Mesenchymal stem cell (in vitro differentiated cells and primary cell): ENCODE results near the gene FOXD4.
"Not testable (repeated sequence)": the region's sequence is repeated elsewhere in the genome, so short reads cannot be mapped to it uniquely, and the experiment has no call there.

Source experiments
- DNase-seq: peaks from one replicate; pipeline ENCODE4 v3.0.0-alpha.2; 2013
- H2AFZ ChIP-seq: one replicate; pipeline ENCODE4 v1.6.1; 2013; ENCODE audit warnings: low read depth, mild to moderate bottlenecking, control low read depth, inconsistent platforms, low read length, moderate library complexity
- H2AK5ac ChIP-seq: 2 replicates; pipeline ENCODE4 v1.6.1; 2013; ENCODE audit warnings: low read length, moderate library complexity, mild to moderate bottlenecking, inconsistent platforms; ENCODE audit not compliant: severe bottlenecking
- H2BK120ac ChIP-seq: one replicate; pipeline ENCODE4 v1.6.1; 2013; ENCODE audit warnings: low read depth, mild to moderate bottlenecking, inconsistent platforms, low read length, moderate library complexity
- H2BK12ac ChIP-seq, 2 experiments: one replicate each; pipeline ENCODE4 v1.6.1; 2013; ENCODE audit warnings: inconsistent platforms in 2 of 2, low read length in 2 of 2, mild to moderate bottlenecking in 2 of 2, moderate library complexity in 2 of 2, control low read depth in 1 of 2
- H2BK15ac ChIP-seq: one replicate; pipeline ENCODE4 v1.6.1; 2013; ENCODE audit warnings: mild to moderate bottlenecking, low read depth, inconsistent platforms; ENCODE audit not compliant: poor library complexity, severe bottlenecking
- H2BK5ac ChIP-seq: 2 replicates; pipeline ENCODE4 v1.6.1; 2013; ENCODE audit warnings: low read depth, mild to moderate bottlenecking, low read length, control low read depth, inconsistent platforms; ENCODE audit not compliant: poor library complexity, severe bottlenecking
- H3K14ac ChIP-seq, 2 experiments: one replicate each; pipeline ENCODE4 v1.6.1; 2013; ENCODE audit warnings: inconsistent platforms in 2 of 2, low read length in 2 of 2, control low read depth in 1 of 2, mild to moderate bottlenecking in 1 of 2, moderate library complexity in 1 of 2
- H3K18ac ChIP-seq, 2 experiments: one replicate each; pipeline ENCODE4 v1.6.1; 2013; ENCODE audit warnings: inconsistent platforms in 2 of 2, low read length in 2 of 2, control low read depth in 1 of 2, low read depth in 1 of 2, mild to moderate bottlenecking in 1 of 2
- H3K23ac ChIP-seq, 2 experiments: one replicate each; pipeline ENCODE4 v1.6.1; 2013; ENCODE audit warnings: inconsistent platforms in 2 of 2, low read length in 2 of 2, mild to moderate bottlenecking in 2 of 2, moderate library complexity in 2 of 2, control low read depth in 1 of 2
- H3K27ac ChIP-seq: 2 replicates; pipeline ENCODE4 v1.5.1; 2013; ENCODE audit warnings: mild to moderate bottlenecking, moderate library complexity, low read length, control low read depth, inconsistent platforms; ENCODE audit not compliant: poor library complexity, severe bottlenecking
- H3K27me3 ChIP-seq, 2 experiments: 2 replicates each; pipeline versions ENCODE4 v1.6.1 to v1.7.0; 2013; ENCODE audit warnings: low read length in 2 of 2, mild to moderate bottlenecking in 2 of 2, moderate library complexity in 2 of 2, control low read depth in 1 of 2, inconsistent platforms in 1 of 2; ENCODE audit not compliant: control insufficient read depth in 1 of 2, insufficient read depth in 1 of 2
- H3K36me3 ChIP-seq, 2 experiments: 2 replicates each; pipeline versions ENCODE4 v1.6.1 to v1.7.0; 2013; ENCODE audit warnings: low read length in 2 of 2, control low read depth in 1 of 2, inconsistent platforms in 1 of 2, low read depth in 1 of 2, mild to moderate bottlenecking in 1 of 2; ENCODE audit not compliant: insufficient read depth in 2 of 2, control insufficient read depth in 1 of 2
- H3K4ac ChIP-seq, 2 experiments: one replicate each; pipeline ENCODE4 v1.6.1; 2013; ENCODE audit warnings: inconsistent platforms in 2 of 2, low read length in 2 of 2, mild to moderate bottlenecking in 2 of 2, moderate library complexity in 2 of 2, control low read depth in 1 of 2, low read depth in 1 of 2
- H3K4me1 ChIP-seq: 2 replicates; pipeline ENCODE4 v1.6.1; 2013; ENCODE audit warnings: low read depth, low read length, control low read depth; ENCODE audit not compliant: control insufficient read depth, insufficient read depth
- H3K4me2 ChIP-seq: 2 replicates; pipeline ENCODE4 v1.6.1; 2013; ENCODE audit warnings: low read length, mild to moderate bottlenecking, inconsistent platforms; ENCODE audit not compliant: poor library complexity, severe bottlenecking
- H3K4me3 ChIP-seq, 2 experiments: 2 replicates each; pipeline versions ENCODE4 v1.5.1 to v1.7.0; 2013; ENCODE audit warnings: low read length in 2 of 2, mild to moderate bottlenecking in 2 of 2, control low read depth in 1 of 2, low read depth in 1 of 2; ENCODE audit not compliant: insufficient read depth in 1 of 2
- H3K79me1 ChIP-seq: replicated peaks from 2 replicates; pipeline ENCODE4 v1.6.1; 2013; ENCODE audit warnings: mild to moderate bottlenecking, control low read depth, low read length, inconsistent platforms; ENCODE audit not compliant: poor library complexity, severe bottlenecking
- H3K9ac ChIP-seq: 2 replicates; pipeline ENCODE4 v1.7.0; 2013; ENCODE audit warnings: mild to moderate bottlenecking, low read length, moderate library complexity
- H3K9me3 ChIP-seq: 2 replicates; pipeline ENCODE4 v1.7.0; 2013; ENCODE audit warnings: mild to moderate bottlenecking, low read length; ENCODE audit not compliant: control insufficient read depth
- H4K8ac ChIP-seq: one replicate; pipeline ENCODE4 v1.6.1; 2013; ENCODE audit warnings: inconsistent platforms, mild to moderate bottlenecking, low read length, moderate library complexity
- H4K91ac ChIP-seq: one replicate; pipeline ENCODE4 v1.6.1; 2013; ENCODE audit warnings: mild to moderate bottlenecking, low read length, inconsistent platforms
- WGBS: methylation state at CpG from one replicate; pipeline ENCODE4 v1.1.7; 2013; ENCODE audit warnings: mixed read lengths; 5-methylcytosine and 5-hydroxymethylcytosine counted together

FOXD4 gene

GRCh38 chr9:100430-100829, 17.8 kb downstream of the FOXD4 start:
- H3K23ac ChIP-seq, H2BK12ac ChIP-seq, H3K36me3 ChIP-seq, H3K27me3 ChIP-seq, H4K91ac ChIP-seq, H3K4ac ChIP-seq, H3K14ac ChIP-seq, H3K18ac ChIP-seq, H2BK5ac ChIP-seq, H3K4me1 ChIP-seq, DNase-seq, H3K79me1 ChIP-seq, H4K8ac ChIP-seq, H2BK15ac ChIP-seq, H3K9ac ChIP-seq, H3K9me3 ChIP-seq, H2BK120ac ChIP-seq, H3K27ac ChIP-seq, H3K4me2 ChIP-seq, H2AK5ac ChIP-seq, H3K4me3 ChIP-seq, H2AFZ ChIP-seq: not testable (repeated sequence)
- WGBS = 94% methylated on average over 5 of the region's 9 CpGs

- not testable (repeated sequence) for H2BK120ac ChIP-seq, H3K14ac ChIP-seq, H2BK12ac ChIP-seq, H3K4me1 ChIP-seq, H2AFZ ChIP-seq, H2BK5ac ChIP-seq, H3K27ac ChIP-seq, H2BK15ac ChIP-seq, H3K9ac ChIP-seq, H3K18ac ChIP-seq, H3K36me3 ChIP-seq, H3K4me3 ChIP-seq, H4K91ac ChIP-seq, H3K23ac ChIP-seq, DNase-seq, H2AK5ac ChIP-seq, H3K9me3 ChIP-seq, H3K4me2 ChIP-seq, H4K8ac ChIP-seq, H3K79me1 ChIP-seq, H3K27me3 ChIP-seq, H3K4ac ChIP-seq
- WGBS = 71% methylated on average over 4 of the region's 6 CpGs
These were observed 18.4 kb downstream of the FOXD4 start for GRCh38 chr9:99867-100266.

- H3K4me2 ChIP-seq, H3K79me1 ChIP-seq, H2AFZ ChIP-seq, H2BK5ac ChIP-seq, H3K36me3 ChIP-seq, H3K9ac ChIP-seq, H3K4ac ChIP-seq, H2BK120ac ChIP-seq, H4K91ac ChIP-seq, H3K9me3 ChIP-seq, H3K14ac ChIP-seq, H3K18ac ChIP-seq, H3K27ac ChIP-seq, H3K27me3 ChIP-seq, H2BK12ac ChIP-seq, H3K23ac ChIP-seq, H2BK15ac ChIP-seq, H2AK5ac ChIP-seq, DNase-seq, H3K4me3 ChIP-seq, H4K8ac ChIP-seq, H3K4me1 ChIP-seq: not testable (repeated sequence)
- WGBS = no CpG with 5 or more reads among the region's 3 CpGs
These were observed 19.4 kb downstream of the FOXD4 start for GRCh38 chr9:98775-99174.

GRCh38 chr9:94992-95391, 23.2 kb downstream of the FOXD4 start:
- not testable (repeated sequence) for H2BK120ac ChIP-seq, H3K9ac ChIP-seq, H3K18ac ChIP-seq, H2AK5ac ChIP-seq, H3K27me3 ChIP-seq, H4K91ac ChIP-seq, H2BK5ac ChIP-seq, H3K9me3 ChIP-seq, H3K4me1 ChIP-seq, H2AFZ ChIP-seq, H3K14ac ChIP-seq, H3K23ac ChIP-seq, DNase-seq, H3K4me3 ChIP-seq, H3K4me2 ChIP-seq, H2BK15ac ChIP-seq, H2BK12ac ChIP-seq, H3K79me1 ChIP-seq, H4K8ac ChIP-seq, H3K36me3 ChIP-seq, H3K27ac ChIP-seq, H3K4ac ChIP-seq
- WGBS = 77% methylated on average over 1 of the region's 4 CpGs
